HUES6 (cell line): ENCODE measurements around the gene MMP10.

ENCODE experiments used
- H3K27ac ChIP-seq: 2 replicates; pipeline ENCODE4 v1.7.0; 2013; ENCODE audit warnings: low read depth, mild to moderate bottlenecking, low read length, inconsistent platforms
- H3K27me3 ChIP-seq: 2 replicates; pipeline ENCODE4 v1.6.1; 2013; ENCODE audit warnings: low read length; ENCODE audit not compliant: control insufficient read depth, insufficient read depth
- H3K36me3 ChIP-seq: 2 replicates; pipeline ENCODE4 v1.6.1; 2013; ENCODE audit warnings: low read length; ENCODE audit not compliant: control insufficient read depth, insufficient read depth
- H3K4me1 ChIP-seq: 2 replicates; pipeline ENCODE4 v1.6.1; 2013; ENCODE audit warnings: low read length; ENCODE audit not compliant: control insufficient read depth, insufficient read depth
- H3K4me3 ChIP-seq: 2 replicates; pipeline ENCODE4 v1.5.1; 2013; ENCODE audit warnings: low read depth, low read length
- H3K9ac ChIP-seq: one replicate; pipeline ENCODE4 v1.6.1; 2013; ENCODE audit warnings: mild to moderate bottlenecking, low read length
- H3K9me3 ChIP-seq: 2 replicates; pipeline ENCODE4 v1.6.1; 2013; ENCODE audit warnings: low read depth, low read length; ENCODE audit not compliant: control insufficient read depth, insufficient read depth

MMP10 gene

GRCh38 chr11:102800767-102801166 lies 20.3 kb upstream of the MMP10 start:
- H3K4me1 ChIP-seq, result no peaks in the 10 kb centered on the region
- H3K9ac ChIP-seq, result no peak overlapping the region
- H3K36me3 ChIP-seq, result no peaks in the 10 kb centered on the region
- H3K27ac ChIP-seq, result no peak overlapping the region
- H3K9me3 ChIP-seq, result no peaks in the 10 kb centered on the region
- no peaks in the 10 kb centered on the region for H3K27me3 ChIP-seq
- no peak overlapping the region for H3K4me3 ChIP-seq

- H3K9ac ChIP-seq, result no peak overlapping the region
- no peaks in the 10 kb centered on the region for H3K36me3 ChIP-seq
- no peaks in the 10 kb centered on the region for H3K9me3 ChIP-seq
- no peaks in the 10 kb centered on the region for H3K4me1 ChIP-seq
- H3K27me3 ChIP-seq, result no peaks in the 10 kb centered on the region
- no peak overlapping the region for H3K4me3 ChIP-seq
- H3K27ac ChIP-seq, result no peak overlapping the region
Measured at GRCh38 chr11:102799681-102800340, 19.4 kb upstream of the MMP10 start.

- Histone ChIP-seq H3K4me3 (no peak within 1 kb of the TSS), H3K9me3 (no peaks in the 10 kb centered on the region), H3K36me3 (no peaks in the 10 kb centered on the region), H3K4me1 (0 out of 2 replicates have a peak, but pooled peaks cover 4% of the 10 kb centered on the region), H3K27ac (no peak within 1 kb of the TSS), H3K27me3 (no peaks in the 10 kb centered on the region), H3K9ac (no peak within 1 kb of the TSS)
Measured at GRCh38 chr11:102798012-102798746, 17.8 kb upstream of the MMP10 start, which contains the start of gene MMP1. Gene MMP1, minus strand, starts transcription at chr11:102798160. Its CDS starts 68 bp downstream, at chr11:102798092.

- Histone ChIP-seq H3K27ac (no peak overlapping the region), H3K9ac (no peak overlapping the region), H3K4me1 (0 out of 2 replicates have a peak, but pooled peaks cover 4% of the 10 kb centered on the region), H3K27me3 (no peaks in the 10 kb centered on the region), H3K4me3 (no peak overlapping the region), H3K36me3 (no peaks in the 10 kb centered on the region), H3K9me3 (no peaks in the 10 kb centered on the region)
Measured at GRCh38 chr11:102794382-102794781, 14.0 kb upstream of the MMP10 start.

GRCh38 chr11:102793677-102794290 lies 13.4 kb upstream of the MMP10 start:
- no peaks in the 10 kb centered on the region for H3K36me3 ChIP-seq
- H3K27ac ChIP-seq, result no peak overlapping the region
- H3K4me1 ChIP-seq, result 0 out of 2 replicates have a peak, but pooled peaks cover 4% of the 10 kb centered on the region
- no peak overlapping the region for H3K9ac ChIP-seq
- H3K9me3 ChIP-seq, result no peaks in the 10 kb centered on the region
- no peak overlapping the region for H3K4me3 ChIP-seq
- H3K27me3 ChIP-seq, result no peaks in the 10 kb centered on the region

- H3K9me3 ChIP-seq, result no peaks in the 10 kb centered on the region
- no peaks in the 10 kb centered on the region for H3K27me3 ChIP-seq
- no peaks in the 10 kb centered on the region for H3K36me3 ChIP-seq
- H3K27ac ChIP-seq, result no peak overlapping the region
- H3K4me3 ChIP-seq, result no peak overlapping the region
- H3K4me1 ChIP-seq, result 0 out of 2 replicates have a peak, but pooled peaks cover 4% of the 10 kb centered on the region
- no peak overlapping the region for H3K9ac ChIP-seq
Measured at GRCh38 chr11:102792604-102793003, 12.2 kb upstream of the MMP10 start.

- Histone ChIP-seq H3K9me3 (no peaks in the 10 kb centered on the region), H3K4me1 (0 out of 2 replicates have a peak, but pooled peaks cover 4% of the 10 kb centered on the region), H3K36me3 (no peaks in the 10 kb centered on the region), H3K4me3 (no peak overlapping the region), H3K9ac (no peak overlapping the region), H3K27ac (no peak overlapping the region), H3K27me3 (no peaks in the 10 kb centered on the region)
Measured at GRCh38 chr11:102791271-102792036, 11.0 kb upstream of the MMP10 start.

- Histone ChIP-seq H3K27ac (no peak overlapping the region), H3K27me3 (no peaks in the 10 kb centered on the region), H3K4me3 (no peak overlapping the region), H3K4me1 (no peaks in the 10 kb centered on the region), H3K36me3 (no peaks in the 10 kb centered on the region), H3K9me3 (no peaks in the 10 kb centered on the region), H3K9ac (no peak overlapping the region)
Measured at GRCh38 chr11:102788334-102788995, 8.0 kb upstream of the MMP10 start.

GRCh38 chr11:102784380-102784779 lies 4.0 kb upstream of the MMP10 start:
- Histone ChIP-seq H3K27me3 (no peaks in the 10 kb centered on the region), H3K27ac (no peak overlapping the region), H3K9ac (no peak overlapping the region), H3K9me3 (no peaks in the 10 kb centered on the region), H3K36me3 (no peaks in the 10 kb centered on the region), H3K4me1 (peaks cover 11% of the 10 kb centered on the region; the same call in 1 of the 2 replicates), H3K4me3 (no peak overlapping the region)

- no peaks in the 10 kb centered on the region for H3K36me3 ChIP-seq
- peaks cover 11% of the 10 kb centered on the region; the same call in 1 of the 2 replicates for H3K4me1 ChIP-seq
- no peak overlapping the region for H3K4me3 ChIP-seq
- H3K27me3 ChIP-seq, result no peaks in the 10 kb centered on the region
- H3K9ac ChIP-seq, result no peak overlapping the region
- no peaks in the 10 kb centered on the region for H3K9me3 ChIP-seq
- H3K27ac ChIP-seq, result no peak overlapping the region
Measured at GRCh38 chr11:102783720-102784119, 3.3 kb upstream of the MMP10 start.
